HG03097 (cell line): ENCODE data around the gene FAM83C.

Experiments used
- ATAC-seq: cut with Tn5 transposase; IDR thresholded peaks from one replicate; pipeline ENCODE4 v1.9.1; 2021; ENCODE audit not compliant: unreplicated experiment, low FRiP score

FAM83C gene

DNA sequence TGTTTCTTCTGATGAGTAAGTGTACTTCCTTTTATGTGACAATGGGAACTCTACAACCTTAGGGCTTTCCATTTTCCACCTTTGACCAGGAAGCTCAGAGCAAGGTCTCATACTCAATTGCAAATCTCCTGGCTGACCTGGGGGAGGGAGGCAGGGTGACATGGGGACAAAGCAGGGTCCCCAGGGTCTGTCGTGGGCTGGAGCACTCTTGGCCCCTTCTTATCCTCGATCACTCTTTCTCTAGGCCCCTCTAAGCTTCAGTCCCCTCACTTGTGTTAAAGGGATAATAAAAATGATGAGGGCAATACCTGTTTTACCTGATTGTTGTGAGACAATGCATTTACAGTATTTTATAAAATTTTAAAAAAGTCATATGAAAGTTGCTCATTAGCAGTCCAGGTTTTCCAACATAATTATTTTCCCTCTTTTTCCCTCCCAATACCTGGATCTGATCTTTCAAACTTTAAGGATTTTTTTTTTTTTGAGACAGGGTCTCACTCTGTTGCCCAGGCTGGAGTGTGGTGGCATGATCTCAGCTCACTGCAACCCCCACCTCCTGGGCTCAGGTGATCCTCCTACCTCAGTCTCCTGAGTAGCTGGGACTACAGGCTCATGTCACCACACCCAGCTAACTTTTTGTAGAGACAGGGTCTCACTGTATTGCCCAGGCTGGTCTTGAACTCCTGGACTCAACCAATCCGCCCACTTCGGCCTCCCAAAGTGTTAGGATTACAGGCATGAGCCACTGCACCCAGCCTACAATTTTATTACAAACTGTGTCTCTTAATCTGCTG lies 8.4 kb upstream of the FAM83C start:
- ATAC-seq: no peak

DNA sequence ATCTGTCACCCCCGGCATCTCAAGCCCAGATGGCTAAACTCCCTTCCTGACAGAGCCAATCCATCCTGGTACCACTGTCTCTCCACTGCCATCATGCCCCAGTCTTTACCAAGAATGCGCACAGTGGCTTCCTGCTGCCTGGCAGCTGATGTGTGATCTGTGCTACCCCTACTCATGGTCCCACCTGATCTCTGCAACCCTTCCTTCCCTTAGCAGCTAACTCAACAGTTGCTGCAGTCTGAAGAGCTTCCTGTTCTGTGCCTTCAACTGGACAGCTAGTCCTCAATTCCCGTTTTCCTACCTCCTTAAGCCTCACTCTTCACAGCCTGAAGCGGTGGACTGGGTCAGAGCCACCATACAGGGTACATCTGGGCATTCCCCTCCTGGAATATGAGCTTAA lies 7.6 kb upstream of the FAM83C start:
- no peak for ATAC-seq

DNA sequence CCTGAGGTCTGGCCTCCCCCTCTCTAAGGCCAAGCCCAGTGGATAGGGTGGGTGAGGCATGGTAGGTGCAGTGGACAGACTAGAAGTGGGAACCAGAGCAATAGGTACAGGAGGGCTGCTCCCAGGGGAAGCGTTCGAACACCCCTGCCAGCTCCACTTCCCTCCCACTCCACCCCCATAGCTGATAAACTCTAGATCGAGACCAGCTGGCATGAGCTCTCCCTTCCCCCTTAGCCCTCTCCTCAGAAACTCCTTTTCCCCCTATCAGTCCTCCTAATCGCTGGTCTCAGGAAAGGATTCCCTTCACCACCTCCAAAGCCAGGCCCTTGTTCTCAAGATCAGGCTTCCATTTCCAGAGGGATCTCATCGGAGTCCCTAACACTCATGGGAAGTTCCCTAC lies 6.0 kb upstream of the FAM83C start:
- ATAC-seq: no peak

DNA sequence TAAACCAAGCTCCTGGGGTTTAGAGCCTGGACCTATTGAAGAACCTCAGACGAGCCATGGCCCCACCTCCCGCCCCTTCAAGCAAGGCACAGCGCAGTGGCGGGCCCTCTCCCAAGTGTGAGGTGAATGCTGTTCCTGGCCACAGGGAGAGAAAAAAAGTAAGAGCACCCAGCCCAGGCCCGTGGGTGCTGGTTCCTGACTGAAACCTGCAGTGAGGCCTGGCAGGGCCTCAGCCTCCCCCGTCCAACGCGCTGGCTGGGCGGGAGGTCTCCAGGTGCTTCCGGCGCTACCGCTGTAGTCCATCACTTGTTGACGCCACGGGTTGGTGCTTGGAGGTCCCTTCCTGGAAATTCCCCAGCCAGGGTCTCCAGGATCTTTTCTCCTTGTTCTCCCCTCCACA lies 5.5 kb upstream of the FAM83C start:
- no peak for ATAC-seq

DNA sequence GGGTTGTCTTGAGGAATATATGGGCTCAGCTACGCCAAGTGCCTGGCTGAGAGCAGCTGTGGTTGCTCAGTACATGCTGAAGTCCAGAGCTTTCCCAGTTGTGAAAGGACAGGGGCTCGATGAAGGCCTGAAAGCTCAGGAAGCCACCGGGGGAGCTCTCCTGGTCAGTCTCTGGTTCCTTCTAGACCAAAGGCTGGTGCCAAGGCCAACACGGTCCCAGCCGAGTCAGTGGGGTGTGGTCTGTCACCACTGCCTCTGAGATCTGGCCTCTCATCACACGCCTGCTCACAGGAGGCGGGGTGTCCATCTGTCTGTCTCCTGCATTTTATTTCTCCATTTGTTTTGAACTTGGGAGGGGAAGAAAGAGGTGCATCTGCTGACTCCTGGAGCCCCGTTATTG lies 4.9 kb upstream of the FAM83C start:
- no peak for ATAC-seq

DNA sequence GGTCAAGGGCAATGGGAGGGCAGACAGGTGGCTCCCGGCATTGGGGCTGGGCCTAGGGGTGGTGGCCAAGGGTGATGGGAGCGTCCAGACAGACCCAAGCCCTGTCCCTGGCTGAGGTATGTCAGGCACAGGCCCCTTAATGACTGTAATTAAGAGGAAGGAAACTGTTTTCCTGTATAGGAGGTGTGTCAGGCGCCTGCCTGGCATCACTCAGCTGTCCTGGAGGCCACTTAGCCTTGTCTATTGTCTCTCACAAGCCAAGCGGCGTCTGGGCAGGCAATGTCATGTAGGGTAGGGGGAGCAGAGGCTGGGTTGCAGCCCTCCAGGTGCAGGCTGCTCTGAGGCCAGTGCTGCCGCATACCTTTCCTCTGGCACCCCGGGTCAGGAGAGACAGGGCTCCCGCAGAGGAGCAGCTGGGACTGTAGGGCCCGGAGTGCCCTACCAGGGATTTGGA lies 3.9 kb upstream of the FAM83C start:
- no peak for ATAC-seq

DNA sequence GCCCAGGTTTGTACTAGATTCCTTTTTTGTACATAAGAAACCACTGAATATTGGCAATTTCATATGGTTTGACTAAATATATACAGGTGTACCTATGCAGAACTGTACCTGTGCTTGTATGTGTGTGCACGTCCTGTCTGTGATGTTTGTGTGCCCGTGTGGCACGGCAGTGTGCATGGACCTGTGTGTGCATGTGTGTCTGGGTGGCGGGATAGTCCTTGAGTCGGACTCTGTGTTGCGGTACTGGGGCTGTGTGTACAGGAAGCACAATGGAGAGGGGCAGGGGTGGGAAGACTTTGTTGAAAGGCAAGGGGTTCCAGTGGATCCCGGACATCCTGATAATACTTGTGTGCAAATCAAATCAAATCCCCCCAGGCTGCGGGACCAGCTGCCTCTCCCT lies 3.4 kb upstream of the FAM83C start:
- no peak for ATAC-seq

DNA sequence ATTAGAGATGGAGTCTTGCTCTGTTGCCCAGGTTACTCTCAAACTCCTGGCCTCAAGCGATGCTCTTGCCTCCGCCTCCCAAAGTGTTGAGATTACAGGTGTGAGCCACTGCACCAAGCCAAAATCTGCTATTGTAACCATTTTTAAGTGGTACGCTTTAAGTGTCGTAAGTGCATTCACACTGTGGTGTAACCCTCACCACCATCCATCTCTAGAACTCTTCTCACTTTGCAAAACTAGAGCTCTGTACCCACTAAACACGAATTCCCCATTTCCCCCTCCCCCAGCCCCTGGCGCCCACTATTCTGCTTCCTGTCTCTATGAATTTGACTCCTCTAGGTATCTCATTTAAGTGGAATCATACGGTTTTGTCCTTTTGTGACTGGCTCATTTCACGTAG lies 2.8 kb upstream of the FAM83C start:
- ATAC-seq: no peak

DNA sequence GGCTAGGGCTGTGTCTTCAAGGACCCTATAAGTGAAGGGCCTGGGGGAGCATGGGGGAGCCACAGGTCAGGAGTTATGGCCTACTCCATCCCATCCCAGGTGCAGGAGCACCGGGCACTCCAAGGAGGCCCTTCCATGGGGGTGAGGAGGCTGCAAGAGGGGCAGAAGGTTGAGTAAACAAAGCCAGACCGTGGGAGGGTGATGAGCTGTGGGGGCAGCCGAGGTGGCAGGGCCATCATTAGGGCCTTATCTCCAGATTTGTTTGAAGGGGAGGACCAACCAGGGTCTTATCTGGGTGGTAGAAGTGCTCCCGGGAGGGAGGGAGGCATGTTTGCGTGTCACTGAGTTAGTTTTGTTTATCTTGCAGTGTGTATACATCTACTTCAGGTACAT lies 2.1 kb upstream of the FAM83C start:
- no peak for ATAC-seq

DNA sequence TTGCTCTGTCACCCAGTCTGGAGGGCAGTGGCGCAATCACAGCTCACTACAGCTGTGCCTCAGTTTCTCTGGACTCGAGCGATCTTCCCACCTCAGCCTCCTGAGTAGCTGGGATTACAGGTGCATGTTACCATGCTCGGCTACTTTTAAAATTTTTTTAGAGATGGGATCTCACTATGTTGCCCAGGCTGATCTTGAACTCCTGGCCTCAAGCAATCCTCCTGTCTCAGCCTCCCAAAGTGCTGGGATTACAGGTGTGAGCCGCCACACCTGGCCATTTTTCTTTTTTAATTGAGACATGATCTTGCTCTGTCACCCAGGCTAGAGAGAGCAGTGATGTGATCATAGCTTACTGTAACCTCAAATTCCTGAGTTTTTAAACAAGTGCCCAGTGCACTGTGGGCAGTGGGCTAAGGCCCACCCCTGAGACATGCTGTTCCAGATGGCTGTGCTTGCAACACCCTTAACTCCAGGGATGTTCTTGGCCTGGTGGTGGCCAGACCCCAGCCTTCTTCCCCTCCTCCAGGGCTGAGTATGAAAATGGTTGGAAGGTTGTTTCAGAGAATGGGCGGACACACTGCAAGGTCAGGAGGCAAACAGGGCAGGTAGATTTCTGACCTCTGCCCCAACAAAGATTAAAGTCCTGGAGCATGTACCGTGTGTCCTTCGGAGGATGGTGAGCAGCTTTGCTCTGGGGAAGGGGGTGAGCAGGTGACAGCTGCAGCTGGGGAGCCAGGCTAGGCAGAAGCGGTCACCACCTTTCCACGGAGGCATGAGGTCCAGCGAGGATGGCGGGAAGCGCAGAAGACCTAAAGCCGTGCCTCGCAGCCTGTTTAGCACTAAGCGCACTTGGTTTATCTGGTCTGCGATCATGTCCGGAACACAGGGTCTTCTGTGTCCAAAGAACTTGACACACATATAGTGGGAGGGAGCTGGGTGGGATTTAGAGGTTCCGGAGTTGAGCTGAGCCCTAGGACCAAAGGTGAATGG lies 1.4 kb upstream of the FAM83C start:
- ATAC-seq: no peak

DNA sequence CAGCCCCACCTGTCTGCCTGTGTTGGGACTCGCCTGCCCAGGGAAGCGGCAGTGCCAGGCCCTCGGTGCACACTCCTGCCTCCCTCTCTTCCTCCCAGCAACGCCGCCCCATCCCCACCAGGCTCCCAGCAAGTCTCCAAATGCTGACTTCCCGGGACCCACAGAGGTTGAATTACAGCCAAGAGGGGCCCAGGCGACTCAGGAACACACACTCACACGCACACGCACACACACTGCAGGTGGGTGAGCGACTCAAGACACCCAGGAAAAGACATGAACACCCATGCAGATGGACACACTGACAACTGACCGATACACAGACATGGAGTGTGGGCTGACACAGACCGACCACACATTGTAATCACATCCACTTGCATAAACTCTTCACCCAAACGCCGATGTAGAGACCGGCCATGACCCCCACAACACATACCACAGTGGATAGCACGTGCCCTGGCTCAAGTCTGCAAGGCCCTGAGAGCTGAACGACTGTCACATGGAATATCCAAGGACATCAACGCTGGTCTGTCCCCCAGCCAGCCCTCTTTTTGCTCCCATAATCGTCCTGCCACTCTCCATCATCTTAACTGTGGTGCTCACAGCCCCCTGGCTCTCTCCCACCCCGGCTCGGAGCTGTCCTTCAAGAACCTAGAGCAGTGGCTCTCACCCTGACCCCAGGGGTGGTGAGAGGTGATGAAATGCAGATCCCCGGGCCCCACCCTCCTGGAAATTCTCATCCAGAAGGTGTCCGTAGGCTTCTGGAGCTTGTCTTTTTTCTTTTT lies 470 bp upstream of the FAM83C start:
- no peak for ATAC-seq

DNA sequence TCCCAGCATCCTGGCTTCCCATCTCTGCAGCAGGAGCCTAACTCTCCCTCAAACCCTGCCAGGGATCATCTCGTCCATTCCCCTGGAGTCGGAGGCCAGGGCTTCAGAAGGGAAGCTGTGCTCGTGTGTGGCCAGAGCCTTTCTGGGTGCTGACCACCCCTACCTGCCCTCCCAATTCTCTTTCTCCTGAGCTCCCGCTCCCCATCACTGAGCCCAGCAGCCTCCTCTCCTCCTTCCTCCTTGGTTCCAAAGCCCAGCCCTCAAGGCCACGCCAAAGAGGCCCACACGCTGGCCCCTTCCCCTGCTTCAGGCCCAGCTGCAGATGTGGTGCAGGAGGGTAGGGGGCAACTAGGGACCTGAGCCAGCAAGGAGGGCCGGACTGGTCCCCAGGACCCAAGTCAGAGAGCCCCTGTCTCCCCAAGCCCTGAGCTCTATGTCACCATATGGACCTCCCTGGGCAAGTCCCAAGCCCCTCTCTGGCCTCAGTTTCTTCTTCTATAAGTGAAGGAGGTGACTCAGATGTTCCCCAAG lies 1.3 kb downstream of the FAM83C start:
- no peak for ATAC-seq

DNA sequence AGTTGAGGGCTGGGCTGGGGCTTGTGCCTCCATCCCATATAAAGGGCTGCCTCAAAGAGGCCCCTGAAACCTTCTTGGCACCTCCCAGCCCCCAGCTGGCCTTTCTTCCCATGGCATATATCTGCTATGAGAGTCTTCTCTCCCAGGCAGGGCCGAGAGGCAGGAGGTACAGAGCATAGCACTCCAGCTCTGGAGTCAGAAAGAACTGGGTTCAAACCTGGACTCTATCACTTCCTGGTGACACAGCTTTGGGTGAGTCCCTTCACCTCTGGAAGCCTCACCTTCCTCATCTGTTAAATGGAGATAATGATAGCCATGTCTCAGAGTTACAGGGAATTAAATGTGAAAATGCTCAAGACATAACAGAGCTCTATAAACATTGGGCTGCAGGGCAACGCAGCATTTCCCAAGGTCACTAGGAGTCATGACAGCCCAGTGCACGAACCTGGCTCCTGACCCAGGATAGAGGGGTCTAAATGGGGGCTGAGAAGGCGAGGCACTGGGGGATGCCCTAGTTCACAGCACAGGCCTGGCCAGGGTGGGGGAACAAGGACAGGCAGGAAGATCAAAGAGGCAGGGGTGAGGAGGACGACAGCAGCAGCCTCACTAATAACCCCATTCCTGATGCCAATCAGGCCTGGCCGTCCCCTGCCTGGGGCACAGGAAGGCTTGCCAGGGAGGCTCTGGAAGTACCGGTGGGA lies 1.9 kb downstream of the FAM83C start:
- no peak for ATAC-seq

DNA sequence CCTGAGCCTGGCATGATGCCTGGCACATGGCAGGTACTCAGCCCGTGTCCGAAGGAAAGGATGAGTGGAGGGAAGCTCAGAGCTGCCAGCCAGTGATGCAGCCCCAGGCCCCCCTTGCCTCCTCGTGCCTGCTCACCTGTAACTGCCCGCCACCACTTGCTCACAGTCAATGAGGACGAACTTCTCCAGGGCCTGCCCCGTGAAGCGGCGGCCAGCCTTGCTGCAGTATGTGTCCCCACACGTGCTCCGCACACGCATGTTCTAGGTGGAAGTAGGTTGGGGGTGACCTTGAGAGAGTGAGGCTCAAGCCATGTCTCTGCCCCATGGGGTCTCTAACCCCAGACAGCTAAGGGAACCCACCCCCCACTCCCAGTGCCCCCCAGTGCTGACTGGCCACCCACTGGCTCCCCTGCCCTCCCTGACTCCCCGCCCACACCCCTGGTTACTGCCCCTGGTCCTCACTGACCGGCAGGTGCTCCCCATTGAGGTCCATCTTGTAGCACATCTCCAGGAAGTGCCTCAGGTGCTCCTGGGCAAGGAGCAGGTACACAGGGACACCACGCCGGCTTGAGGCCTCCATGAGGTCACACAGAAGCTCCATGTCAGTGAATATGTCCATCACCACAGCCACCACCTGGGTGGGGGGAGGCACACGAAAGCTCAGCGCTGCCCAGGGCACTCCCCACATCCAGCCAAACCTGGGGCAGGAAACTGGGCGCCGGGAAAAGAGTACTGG lies 3.7 kb downstream of the FAM83C start:
- ATAC-seq: no peak

DNA sequence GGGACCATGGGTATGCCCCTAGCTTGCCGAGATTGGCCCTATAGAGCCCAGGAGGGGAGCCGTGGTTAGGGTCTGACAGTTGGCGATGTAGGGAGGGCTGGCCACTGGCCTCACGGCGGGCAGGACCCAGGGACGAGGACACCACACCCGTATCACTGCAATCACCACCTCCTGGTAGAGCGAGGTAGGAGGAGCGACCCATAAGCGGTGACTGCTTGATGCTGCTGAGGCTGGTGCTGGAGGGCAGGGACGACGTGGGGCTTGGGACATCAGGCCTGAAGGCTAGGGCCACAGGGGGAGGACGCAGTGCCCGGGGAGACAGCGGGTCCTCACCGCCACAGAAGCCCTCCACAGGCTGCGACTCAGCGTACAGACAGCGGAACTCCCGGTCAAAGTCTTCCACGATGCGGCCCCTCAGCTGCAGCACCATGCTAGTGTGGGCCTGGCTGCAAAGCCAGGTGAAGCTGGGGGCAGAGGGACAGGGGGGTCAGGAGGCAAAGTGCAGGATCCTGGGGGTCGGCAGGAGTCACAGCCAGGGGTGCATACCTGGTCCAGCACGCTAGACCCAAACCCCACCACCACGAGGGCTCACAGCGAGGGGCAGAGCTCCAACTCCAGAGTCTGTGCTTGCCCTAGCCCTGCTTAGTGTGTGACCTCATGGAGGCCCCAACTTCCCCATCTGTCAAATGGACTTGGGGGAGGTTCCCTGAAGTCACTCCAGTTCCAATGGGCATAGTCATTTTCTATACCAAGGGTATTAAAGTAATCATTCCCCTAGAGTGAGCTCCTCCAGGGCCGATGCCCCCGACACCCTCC lies 4.5 kb downstream of the FAM83C start:
- no peak for ATAC-seq

DNA sequence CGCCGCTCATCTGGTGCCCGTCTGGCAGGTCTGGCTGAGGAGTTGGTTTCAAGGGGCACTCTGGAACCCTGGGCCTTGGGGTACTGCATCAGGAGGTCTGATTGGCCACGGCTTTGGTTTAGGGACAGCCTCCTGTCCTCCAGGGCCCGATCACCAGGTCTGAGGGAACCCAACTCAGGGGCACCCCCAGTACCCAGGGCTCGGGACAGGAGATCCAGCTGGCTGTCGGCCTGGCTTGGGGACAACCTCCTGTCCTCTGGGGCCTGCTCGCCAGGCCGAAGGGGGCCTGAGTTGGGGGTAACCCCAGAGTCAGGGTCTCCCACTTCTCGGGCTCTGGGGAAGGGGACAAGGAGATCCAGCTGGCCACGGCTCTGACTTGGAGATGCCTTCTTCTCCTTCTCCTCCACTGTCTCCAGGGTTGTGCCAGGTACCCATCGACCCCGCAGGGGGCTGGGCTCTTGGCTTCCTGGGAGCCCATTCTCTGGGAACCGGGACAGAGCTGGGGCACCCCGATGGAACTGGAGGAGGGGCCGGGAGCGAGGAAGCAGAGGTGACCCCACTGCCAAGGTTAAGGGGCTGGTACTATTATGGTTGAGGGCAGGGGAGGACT lies 5.2 kb downstream of the FAM83C start:
- no peak for ATAC-seq

DNA sequence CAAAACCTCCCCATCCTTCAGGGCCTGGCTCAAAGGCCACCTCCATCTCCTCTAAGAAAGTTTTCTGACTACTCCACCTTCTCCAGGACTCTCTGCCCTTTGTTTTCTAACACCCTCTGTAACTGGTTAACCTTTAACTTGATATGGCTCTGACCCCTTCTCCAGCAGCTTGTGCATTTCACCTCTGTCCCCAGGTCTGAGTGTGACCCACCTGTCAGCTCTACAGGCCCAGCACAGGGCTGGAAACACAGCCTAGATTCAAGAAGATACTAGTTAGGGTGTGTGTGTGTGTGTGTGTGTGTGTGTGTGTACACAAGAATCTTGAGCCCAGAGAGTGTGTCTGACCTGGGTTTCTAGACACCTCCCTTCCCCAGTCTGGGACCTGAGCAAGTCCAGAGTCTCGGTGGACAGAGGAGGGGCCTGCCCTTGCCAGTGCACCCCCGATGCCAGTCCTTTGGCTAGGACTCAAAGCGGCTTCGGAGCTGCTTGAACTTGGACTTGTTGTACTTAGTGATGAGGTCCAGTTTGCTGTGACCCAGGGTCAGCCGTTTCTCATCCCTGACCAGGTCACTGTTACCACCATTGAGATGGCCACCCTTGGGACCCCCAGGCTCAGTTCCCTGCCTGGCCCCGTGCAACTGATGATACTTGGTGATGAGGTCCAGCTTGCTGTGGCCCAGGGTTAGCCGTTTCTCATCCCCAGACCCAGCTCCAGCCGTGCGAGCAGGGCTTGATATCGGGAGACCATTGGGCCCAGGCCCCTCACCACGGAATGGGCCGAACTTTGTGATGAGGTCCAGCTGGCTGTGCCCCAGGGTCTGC lies 5.9 kb downstream of the FAM83C start:
- no peak for ATAC-seq

DNA sequence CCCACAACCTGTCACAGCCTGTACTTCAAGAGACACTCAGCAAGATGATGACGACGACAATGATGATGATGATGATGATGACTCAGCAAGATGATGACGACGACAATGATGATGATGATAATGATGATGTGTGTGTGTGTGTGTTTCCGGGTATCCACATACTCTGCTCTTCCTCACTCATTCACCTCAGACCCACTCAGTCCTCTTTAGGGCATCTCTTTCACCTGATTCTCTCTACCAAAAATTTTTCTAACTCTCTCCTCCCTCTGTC lies 6.5 kb downstream of the FAM83C start:
- no peak for ATAC-seq
